ENCODE results near the gene TTC1.

DNA sequence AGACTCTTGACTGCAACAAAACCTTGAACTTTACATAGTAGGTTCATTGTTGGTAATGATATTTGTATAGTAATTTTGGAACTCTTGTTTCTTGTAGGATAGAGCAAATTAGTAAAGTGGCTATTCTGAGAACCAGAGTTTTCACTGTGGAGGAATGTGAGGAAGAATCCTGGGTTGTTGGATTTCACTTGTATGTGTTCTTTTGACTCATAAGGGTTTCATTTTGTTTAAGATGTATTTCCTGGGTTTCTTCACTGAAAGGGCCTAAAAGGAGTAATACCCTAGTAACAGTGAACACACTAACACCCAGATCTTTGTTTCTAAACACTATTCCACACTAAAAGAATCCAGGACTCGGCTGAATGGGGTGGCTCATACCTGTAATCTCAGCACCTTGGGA lies 20.1 kb downstream of the TTC1 start:
- TF ChIP-seq, protein P1, sequence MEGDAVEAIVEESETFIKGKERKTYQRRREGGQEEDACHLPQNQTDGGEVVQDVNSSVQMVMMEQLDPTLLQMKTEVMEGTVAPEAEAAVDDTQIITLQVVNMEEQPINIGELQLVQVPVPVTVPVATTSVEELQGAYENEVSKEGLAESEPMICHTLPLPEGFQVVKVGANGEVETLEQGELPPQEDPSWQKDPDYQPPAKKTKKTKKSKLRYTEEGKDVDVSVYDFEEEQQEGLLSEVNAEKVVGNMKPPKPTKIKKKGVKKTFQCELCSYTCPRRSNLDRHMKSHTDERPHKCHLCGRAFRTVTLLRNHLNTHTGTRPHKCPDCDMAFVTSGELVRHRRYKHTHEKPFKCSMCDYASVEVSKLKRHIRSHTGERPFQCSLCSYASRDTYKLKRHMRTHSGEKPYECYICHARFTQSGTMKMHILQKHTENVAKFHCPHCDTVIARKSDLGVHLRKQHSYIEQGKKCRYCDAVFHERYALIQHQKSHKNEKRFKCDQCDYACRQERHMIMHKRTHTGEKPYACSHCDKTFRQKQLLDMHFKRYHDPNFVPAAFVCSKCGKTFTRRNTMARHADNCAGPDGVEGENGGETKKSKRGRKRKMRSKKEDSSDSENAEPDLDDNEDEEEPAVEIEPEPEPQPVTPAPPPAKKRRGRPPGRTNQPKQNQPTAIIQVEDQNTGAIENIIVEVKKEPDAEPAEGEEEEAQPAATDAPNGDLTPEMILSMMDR (IDR thresholded peaks at IDR 0.05) = no peak
- no peak for TF ChIP-seq POLR2A (IDR thresholded peaks at IDR 0.05)

Measured in heart left ventricle (tissue), 13 donors.